HG03196 (cell line): ENCODE data around the gene DDX10.

ENCODE experiments used
- ATAC-seq: cut with Tn5 transposase; IDR thresholded peaks from one replicate; pipeline ENCODE4 v1.9.1; 2021; ENCODE audit not compliant: unreplicated experiment

DDX10 gene

DNA sequence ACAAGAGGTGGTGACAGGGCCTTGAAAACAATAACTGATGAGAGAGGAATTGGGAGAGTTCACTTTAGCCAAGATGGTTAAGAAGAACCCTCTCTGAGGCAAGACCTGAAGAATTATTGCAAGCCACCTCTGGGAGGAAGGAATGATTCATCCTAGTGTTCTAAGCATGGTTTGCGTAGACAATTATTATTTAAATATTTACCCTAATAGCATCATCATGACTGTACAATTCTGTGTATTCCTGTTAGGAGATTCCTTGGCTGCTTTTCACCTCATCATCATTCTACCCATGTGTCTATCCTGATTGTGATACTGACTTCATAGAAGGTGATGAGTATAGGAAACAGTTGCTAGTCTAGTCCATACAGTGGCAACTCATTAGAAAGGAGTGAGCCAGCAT lies 264.4 kb downstream of the DDX10 start:
- no peak for ATAC-seq

DNA sequence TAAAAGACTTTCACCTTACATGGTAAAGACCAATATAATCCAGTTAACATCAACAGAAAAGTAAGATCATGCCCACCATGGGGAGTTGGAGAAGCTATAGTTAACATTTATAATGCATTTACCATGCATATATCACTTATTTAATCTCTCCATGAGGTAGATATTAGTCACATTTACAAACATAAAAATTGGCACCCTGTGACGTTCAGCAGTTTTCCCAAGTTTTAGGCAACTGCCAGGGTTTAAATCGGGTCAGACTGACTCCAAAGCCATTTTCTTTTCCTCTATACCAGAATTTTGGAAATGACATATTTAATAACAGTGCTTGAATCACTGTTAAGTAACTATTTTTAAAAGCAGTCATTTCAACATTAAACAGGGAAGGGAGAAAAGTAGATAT lies 266.3 kb downstream of the DDX10 start:
- ATAC-seq: no peak

DNA sequence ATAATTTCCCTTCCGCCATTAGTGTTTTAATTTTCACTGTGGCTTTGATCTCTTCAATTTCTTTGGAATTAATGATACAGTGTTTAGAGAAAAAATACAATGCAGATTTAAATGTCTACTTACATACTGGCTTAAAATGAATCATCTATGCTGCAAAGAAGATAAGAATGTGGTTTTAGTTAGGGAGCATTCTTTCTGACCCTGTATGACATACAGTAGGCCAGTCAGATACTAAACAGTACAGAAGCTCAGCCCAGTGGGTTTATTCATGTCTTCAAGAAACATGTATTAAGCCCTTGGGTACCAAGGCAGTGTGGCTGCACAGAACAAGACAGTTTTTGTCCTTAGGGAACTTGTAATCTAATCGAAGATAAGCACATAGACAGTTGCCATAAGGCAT lies 268.8 kb downstream of the DDX10 start:
- ATAC-seq: no peak

DNA sequence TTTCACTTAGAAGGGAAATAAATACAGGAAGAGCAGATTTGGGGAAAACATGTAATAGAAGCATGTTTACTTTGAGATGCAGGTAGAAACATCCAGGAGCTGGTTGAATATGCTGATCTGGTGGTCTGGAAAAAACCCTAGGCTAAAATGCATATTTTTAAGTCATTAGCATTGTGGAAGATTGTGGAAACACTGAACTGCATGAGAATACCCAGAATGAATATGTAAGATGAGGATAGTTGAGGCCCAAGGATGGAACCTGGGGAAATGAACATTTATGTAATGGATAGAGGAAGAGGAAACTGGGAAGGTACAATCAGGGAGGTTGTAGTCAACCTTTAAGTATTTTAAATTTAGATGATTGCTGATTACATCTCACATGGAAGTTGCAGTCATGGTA lies 269.4 kb downstream of the DDX10 start:
- no peak for ATAC-seq

DNA sequence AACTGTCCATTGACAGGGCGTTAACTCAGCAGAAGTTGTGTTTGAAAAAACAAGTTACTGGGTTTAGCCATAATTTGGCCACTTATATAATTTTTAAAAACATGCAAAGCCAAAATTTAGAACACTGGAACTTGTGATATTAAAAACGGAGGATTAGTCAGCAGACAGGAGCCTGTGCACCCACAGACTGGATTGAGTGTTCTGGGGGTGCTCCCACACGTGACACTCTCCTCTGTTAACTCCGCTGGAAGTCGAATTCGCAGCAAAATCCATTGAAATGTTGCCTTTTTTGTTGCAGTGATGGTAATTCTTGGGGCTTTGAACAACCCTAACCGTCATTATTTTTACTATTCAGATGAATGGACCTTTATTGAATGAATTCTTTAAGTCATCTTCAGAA lies 269.8 kb downstream of the DDX10 start:
- no peak for ATAC-seq

DNA sequence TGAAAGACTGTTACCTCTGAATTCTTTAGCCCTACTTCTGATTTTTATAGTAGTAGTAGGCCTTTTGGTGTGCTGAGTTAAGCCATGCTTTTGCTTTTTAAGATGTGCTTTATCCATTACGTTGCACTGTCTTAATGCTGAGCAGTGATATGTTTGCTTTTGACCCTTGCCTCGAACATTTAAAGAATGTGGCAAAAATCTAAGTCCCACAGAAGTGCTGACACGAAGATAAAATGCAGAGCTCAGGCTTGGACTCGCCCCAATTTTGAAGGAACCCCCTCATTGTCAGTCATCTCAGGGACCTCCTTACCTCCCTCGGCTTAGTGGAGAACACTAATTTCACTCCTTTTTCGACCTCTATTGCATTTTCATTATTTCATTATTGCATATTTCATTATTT lies 272.9 kb downstream of the DDX10 start:
- no peak for ATAC-seq

DNA sequence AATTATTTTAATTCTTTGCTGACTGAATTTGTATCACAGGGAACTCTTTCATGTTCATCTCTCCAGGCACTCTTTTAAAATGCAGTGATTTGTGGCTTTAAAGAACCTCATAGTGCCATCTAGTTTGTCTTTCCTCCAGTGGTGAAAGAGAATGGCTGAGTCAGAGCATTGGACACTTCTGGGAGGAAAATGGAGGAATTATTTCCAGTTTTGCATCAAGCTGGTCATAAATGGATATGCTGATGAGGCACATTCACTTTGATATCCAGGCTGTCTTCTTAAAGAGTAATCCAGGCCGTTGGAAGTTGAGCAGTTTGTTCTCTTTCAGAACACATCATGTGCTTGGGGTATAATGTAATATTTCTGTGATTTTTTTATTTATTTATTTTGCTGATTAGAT lies 273.7 kb downstream of the DDX10 start:
- no peak for ATAC-seq

DNA sequence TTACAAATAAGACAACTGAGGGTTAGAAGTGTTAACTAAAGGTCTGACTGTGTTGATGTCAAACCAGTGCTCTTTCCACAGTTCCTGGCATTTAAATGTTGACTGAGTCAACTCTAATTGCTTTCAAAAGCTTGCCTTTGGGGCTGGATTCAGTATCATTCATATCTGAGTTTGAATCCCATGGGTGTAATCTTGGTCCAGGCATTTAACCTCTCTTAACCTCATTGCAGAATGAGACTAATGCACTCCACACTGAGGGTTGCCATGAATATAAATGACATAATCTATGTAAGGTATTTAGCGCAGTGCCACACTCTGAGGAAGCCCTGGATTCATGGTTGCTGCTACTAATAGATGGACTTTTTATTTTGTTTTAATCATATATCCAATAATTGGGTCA lies 274.3 kb downstream of the DDX10 start:
- no peak for ATAC-seq

DNA sequence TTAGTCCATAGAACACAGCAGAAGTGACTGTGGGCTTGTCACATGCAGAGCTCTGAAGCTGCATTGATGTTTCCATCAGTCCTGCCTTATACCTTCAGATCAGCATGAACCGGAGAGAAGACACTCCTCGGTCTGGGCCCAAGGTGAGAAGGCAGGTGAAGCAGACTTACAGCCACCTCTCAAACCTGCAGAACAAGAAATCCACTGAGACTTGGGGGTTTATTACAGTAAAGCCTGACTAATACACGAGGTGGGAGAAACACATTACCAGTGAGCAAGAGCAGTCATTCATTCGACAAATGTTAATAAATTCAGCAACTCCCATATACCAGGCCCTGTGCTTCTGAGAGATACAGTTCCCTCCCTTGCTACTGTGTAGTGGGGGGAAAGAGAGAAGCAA lies 279.0 kb downstream of the DDX10 start:
- no peak for ATAC-seq

DNA sequence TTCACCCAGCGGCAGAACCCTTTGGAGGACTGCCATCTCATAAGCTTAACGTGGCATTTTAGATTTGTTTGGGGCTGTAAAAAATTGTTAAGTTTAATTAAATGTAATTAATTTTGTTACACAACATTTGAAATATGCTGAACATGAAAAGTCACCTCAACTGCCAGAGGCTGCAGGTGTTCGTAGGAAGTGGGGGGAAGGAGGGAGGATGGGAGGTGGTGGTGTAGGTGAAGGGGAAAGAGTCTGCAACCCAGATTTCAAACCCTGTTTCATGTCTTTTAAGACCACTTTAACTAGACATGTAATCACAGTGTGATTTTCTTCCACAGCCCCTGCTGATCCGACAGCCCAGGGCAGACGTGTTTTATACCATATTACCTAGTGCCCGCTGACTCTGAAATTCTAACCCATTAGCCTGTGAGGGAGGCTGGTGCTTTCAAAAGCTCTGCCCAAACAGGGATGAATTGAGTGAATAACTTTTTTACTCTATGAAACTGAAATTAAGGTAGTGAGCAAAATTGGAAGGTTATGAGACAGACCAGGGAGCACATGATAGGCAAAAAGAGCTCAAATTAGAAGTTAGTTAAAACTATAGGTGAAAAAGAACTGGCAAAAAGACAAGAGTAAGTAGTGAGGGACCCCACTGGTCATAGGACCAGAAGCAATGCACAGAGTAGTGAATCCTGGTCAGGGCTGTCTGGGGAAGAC lies 279.8 kb downstream of the DDX10 start:
- no peak for ATAC-seq

DNA sequence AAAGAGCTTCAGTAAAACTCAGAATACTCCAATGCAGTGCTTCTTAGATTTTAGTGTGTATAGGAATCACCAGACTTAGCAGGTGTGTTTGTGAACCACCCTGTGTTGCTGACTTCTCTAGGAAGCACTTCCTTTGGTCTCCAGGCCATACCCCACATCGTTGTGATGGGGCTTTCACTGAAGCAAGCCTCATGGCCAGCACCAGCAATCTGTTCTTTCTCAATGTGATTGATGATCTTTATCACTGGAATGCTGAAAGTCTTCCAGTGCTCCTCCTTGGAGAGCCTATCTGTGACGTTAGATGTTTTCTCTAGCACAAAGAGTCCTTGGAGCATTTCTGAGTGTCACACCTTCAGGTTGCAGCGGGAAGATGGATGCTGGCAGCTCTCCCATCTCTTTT lies 280.5 kb downstream of the DDX10 start:
- no peak for ATAC-seq

DNA sequence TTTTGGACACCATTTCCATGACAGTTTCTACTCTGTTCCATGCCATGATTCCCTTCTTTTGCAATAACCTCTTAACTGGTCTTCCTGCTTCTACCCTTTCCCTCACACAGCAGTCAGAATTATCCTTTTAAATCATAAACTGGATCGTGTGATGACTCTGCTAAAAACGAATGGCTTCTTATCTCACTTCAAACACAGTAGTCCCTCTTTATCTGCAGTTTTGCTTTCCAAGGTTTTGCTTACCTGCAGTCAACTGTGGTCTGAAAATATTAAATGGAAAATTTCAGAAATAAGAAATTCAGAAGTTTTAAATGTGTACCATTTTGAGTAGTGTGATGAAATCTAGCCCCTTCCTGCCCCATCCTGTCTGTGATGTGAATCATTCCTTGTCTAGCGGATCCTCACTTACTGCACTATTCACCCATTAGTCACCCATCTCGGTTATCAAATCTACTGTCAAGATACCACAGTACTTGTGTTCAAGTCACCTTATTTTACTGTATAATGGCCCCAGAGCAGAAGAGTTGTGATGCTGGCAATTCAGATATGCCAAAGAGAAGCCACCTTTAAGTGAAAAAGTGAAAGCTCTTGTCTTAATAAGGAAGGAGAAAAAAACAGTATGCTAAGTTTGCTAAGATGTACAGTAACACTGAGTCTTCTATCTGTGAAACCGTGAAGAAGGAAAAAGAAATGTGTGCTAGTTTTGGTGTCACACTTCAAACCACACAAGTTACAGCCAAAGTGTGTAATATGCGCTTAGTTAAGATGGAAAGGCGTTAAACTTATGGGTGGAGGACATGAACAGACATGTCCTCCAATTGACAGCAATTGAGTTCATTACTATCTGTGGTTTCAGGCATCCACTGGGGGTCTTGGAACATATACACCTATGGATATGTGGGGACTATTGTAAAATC lies 283.0 kb downstream of the DDX10 start:
- no peak for ATAC-seq

DNA sequence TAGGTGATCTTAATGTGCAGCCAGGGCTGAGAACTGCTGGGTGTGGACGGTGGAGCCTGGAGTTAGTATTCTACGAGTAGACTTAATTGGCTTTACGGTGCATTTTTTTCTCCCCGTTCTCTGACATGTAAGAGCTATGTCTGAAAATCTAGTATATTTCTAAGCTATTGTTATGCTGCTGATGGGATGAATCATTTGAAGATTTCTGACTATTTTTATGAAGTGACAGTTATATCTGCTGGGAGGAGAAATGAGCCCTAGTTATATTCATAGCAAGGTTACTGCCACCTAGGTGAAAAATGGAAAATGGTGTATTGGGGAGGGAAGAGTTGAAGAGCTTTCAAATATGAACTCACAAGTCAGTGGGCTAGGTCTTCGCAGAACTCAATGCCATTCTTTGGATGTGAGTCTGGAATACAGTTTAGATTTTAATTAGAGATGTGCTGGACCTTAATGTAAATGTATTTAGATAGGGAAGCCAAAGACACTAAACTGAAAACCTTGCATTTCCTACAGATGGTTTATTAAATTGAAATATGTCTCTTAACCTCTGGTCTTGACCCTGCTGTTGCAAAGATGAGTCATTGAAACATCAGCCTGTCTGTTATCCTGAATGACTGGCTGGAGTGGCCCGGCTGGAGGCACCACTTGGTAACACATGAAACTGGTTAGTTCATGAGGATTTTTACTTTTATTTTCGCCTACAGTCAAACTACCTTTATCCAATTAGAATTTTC lies 293.7 kb downstream of the DDX10 start:
- peak; percentile 69 for ATAC-seq

DNA sequence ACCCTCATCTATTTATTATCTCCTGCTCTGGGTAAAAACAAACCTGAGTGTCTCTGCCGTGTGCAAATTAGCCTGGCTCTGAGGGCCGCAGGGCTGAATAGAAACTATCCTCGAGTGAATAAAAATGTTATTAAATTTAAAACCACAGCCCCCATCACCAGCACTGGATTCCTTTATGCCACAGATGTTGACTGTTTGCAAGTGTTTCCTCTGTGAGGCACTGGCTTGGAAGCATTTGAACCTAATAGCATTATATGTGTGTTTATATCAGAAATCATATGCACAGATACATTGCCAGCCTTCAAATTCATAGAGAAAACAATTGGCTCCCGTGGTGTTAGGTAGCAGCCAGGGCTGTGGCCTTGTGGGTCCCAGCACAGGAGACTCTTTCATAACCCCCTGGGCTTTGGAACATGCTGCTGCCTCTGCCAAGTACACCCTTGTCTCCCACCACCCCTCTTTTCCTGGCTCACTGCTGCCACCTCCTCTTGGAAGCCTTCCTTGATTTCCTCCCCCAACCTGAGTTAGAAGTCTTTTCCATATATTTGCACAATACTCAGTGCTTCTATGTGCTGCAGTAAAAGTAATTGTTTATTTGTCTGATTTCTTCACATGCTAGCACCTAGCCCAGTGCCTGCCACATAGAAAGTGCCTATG lies 294.4 kb downstream of the DDX10 start:
- ATAC-seq: no peak

DNA sequence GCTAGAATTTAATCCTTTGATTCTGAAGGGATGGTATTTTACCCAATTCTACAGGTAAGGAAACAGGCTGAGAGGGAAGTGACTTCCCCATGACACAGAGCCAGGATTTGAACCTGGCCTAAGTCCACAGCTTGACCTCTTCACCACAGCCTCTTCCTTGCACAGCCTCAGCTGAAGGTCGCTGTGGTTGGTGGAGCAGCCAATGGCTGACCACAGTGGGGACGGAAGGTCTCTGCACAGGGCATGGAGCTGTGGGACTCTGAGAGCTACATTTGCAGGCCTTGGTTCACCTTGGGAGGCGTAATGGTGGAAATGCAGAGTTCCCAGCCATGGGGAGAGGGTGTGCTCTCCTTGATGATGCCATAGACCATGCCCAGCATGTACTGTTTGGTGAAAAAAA lies 295.0 kb downstream of the DDX10 start:
- no peak for ATAC-seq

DNA sequence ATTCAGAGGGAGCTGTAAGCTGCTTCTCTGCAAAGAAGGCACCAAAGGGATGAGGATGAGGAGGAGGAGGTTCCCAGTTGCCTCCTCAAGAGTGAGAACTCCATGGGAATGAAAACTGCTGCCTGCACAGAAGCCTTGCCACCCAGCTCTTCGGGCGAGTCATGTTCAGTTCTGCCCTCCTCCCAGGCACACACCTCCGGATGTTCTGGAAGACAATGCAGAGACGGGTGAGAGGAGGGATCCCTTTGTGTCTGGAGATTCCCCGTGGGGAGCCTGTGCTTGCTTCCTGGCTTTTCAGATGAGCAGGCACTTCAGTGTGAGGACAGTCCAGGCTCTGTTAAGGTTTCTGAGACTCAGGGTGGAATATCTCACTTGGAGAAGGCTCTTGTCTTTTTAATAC lies 295.6 kb downstream of the DDX10 start:
- ATAC-seq: no peak

DNA sequence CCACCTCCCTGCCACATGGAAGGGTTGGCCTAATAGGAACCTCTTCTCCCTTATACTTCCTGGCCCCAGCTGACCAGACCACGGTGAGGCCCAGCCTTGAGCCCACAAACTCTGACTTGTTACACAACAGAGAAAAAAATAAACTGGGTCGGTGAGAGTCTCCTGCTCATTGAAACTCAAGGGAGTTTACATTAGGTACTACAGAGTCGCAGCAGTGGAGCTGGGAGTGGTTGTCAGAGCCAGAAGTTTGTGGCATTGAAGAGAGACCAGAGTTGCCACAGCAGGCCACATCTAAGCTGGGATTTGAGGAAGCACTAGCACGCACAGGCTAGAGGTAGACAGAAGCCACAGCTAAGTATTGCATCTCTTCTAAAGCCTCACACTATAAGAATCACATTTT lies 296.2 kb downstream of the DDX10 start:
- ATAC-seq: no peak

DNA sequence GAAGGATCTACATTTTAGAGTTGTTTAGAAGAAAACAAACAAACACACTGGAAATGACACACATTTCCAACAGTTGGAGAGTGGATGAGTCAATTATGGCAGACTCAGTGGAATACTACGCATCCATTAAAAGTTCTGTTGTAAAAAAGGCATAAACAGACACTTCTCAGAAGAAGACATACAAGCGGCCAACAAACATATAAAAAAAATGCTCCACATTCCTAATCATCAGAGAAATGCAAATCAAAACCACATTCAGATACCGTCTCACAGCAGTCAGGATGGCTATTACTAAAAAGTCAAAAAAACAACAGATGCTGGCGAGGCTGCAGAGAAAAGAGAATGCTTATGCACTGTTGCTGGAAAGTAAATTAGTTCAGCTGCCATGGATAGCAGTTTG lies 298.2 kb downstream of the DDX10 start:
- no peak for ATAC-seq

DNA sequence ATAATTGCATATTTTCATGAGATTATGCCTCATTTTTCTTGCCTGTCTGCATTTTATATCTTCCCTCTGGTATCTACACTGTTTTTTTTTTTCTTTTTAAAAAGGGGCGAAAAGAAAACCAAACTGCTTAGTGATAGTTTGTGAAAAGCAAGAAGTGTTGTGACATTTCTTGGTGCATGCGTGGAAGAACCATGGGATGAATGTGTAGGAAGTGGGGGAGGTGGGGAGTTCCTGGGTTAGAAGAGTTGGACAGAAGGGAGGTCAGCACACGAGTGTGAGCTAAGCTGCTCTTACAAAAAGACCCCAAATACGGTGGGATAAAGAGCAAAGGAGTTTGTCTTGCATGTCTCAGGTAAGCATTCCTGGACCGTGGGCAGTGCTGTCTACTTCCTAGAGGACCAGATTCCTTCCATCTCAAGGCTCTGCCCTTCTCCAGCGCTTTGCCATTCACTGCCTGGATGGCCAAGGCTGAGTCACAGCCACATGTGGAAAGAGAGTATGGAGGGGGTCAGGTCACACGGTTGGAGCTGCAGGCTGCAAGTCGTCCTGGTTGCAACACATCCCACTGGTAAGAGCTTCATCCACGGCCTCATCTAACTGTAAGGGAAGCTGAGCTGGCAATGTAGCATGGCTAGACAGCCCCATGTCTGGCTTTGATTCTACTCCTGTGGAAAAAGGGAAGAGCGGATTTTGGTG lies 300.6 kb downstream of the DDX10 start:
- ATAC-seq: no peak

DNA sequence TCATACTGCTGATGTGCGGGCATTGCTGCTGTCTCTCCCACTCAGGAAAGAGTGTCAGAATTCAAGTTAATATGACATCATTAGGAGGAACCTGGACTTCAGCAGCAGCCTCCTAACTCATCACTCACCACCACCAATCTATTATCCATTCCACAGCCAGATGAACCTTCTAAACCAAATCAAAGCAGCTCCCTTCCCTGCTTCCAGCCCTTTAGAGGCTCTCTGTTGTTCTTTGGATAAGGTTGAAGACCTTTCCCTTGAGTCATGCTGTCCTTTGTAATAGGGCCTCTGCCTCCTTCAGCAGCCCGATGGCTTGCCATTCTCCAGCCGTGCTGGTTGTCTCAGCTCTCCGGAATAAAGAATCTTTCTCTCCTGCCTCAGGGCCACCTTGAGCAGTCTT lies 301.3 kb downstream of the DDX10 start:
- ATAC-seq: no peak

DNA sequence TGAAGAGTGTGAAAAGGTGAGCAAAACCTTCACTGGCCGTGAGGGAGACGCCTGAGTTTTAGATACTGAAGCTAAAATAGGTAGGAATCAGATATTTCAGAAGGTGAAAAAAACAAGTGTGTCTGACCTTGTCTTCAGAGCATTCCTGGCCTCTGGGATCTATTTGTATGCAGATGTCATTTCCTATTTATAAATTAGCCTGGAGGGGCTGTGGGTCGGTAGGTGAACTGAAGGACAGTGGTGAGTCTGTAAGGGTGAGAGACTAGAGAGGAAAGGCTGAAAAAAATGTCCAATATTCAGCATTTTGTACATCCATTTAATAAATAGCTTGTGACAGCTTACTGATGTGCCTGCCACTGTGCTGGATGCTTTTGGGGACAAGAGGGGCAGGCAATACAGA lies 302.1 kb downstream of the DDX10 start:
- ATAC-seq: no peak
